22Rv1 (cell line): Measurements from ENCODE around the gene CBS.
"Not testable (repeated sequence)": the region's sequence is repeated elsewhere in the genome, so short reads cannot be mapped to it uniquely, and the experiment has no call there.

Experiments
- H3K27ac ChIP-seq: fragments of 450-650 bp; 2 replicates; pipeline ENCODE4 v1.5.1; 2017
- CTCF ChIP-seq: fragments of 450-650 bp; IDR thresholded peaks from 2 replicates; pipeline ENCODE4 v1.5.1; 2017; ENCODE audit warnings: mild to moderate bottlenecking
- ZFX ChIP-seq: fragments of 450-650 bp; IDR thresholded peaks from 2 replicates; pipeline ENCODE4 v1.6.1; 2017; ENCODE audit warnings: antibody characterized with exemption, borderline replicate concordance

CBS gene

DNA sequence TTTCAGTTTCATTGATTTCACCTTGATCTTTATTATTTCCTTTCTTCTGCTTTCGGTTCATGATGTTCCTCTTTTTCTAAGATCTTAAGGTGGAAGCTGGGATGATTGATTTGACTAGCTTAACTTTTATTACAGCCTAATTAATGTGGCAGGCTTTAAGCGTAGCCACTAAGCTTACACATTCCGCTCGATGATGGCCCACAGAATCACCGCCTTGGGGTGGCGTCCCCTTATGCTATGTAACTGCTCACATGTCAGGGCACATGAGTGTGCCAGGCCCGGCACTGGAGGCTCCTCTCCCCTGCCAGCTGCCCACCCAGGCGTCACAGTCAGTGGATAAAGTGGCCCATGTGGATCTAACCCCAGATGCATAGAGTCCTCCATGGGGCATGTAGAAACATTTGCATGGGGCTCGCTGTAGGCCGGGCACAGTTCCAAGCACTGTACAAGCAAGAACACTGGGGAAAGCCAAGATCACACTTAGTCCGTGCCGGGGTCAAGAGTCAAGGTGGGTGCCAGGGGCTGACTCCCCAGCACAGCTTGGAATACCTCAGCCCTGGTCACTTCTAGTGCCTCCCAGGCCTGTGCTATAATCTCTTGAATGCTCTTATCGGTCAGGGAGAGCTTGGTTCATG lies 59.6 kb downstream of the CBS start:
- H3K27ac ChIP-seq: no peak overlapping the region
- no peak for TF ChIP-seq ZFX

GRCh38 chr21:43012596-43012995 lies 63.0 kb downstream of the CBS start:
- H3K27ac ChIP-seq: no peak overlapping the region
- TF ChIP-seq CTCF (no peak), ZFX (no peak)

- H3K27ac ChIP-seq: no peak overlapping the region
- TF ChIP-seq CTCF (no peak), ZFX (no peak)
Observed at GRCh38 chr21:43006874-43007208, 68.8 kb downstream of the CBS start.

DNA sequence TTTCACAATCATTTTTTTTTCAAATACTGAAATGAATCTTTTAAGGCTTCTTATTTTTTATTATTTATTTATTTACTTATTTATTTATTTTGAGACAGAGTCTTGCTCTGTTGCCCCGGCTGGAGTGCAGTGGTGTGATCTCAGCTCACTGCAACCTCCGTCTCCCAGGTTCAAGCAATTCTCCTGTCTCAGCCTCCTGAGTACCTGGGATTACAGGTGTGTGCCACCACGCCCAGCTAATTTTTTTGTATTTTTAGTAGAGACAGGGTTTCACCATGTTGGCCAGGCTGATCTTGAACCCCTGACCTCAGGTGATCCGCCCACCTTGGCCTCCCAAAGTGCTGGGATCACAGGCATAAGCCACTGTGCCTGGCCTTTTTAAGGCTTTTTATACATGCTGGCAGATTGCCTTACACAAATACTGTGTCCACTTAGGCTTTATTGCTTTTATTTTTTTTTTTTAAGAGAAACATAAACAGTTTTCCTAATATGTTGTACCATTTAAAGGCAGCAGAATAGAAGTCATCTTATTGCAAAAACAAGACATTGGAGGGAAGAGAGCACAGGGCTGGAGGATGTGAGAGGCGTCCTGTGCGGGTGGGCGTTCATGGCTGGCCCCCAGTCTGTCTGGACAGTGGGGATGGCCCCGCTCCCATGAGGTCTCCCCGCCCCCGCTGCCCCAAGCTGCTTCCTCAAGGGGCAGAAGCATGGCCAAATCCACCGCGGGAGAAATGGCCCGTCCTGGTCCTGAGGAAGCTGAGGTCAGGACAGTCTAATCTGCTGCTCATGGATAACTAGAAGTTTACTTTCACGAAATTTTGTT lies 69.4 kb downstream of the CBS start:
- not testable (repeated sequence) for H3K27ac ChIP-seq

DNA sequence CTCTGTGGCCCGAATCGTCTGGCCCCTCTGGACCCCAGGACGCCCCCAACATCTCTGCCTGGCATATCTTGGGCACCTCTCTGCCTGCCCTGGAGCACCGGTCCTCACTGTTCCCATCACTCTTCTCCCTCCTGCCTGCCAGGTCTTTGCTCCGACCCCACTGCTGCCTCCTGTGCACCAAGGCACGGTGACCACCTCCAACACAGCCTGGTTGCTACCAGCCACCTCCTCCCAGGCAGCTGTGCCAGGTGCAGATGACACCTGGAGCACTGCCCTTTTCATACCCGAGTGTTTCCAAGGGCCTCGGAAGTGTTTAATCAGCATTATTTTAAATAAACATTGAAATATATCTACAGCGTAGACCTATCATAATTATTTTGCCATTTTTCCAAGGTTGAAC lies 70.0 kb downstream of the CBS start:
- TF ChIP-seq CTCF: no peak
- no peak for TF ChIP-seq ZFX

DNA sequence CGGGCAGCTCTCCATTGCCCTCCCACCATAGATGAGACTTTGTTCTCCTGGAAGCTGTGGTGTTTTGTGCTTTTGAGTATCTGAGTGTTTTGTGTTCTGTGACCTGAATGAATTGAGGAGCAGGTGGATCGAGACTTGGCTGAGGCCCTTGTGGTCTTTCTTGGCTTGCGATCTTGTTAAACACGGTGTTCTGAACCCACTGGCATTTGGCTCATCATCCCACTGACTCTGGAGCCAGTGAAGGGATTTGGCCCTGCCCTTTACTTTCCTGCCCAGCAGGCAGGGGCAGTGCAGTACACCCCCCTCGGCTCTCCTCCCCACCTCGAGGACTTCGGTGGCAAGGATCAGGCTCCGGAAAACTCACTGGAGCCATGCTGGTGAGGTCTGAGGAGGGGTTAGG lies 70.7 kb downstream of the CBS start:
- TF ChIP-seq CTCF (no peak), ZFX (no peak)
- no peak overlapping the region for H3K27ac ChIP-seq

More for the DNA sequence above, 70.0 kb downstream of the CBS start:
- no peak overlapping the region for H3K27ac ChIP-seq
